ENCODE results near the gene CFAP99. TPM values are rescaled to one million over a fixed set of nuclear protein-coding genes. Genes with fewer than 3 reads are reported as not detected.
A peak's percentile ranks its signal among the peaks of the same experiment; 100 is the strongest.

CFAP99 gene
- total RNA-seq, 1 experiment from 2014 or later: not detected

DNA sequence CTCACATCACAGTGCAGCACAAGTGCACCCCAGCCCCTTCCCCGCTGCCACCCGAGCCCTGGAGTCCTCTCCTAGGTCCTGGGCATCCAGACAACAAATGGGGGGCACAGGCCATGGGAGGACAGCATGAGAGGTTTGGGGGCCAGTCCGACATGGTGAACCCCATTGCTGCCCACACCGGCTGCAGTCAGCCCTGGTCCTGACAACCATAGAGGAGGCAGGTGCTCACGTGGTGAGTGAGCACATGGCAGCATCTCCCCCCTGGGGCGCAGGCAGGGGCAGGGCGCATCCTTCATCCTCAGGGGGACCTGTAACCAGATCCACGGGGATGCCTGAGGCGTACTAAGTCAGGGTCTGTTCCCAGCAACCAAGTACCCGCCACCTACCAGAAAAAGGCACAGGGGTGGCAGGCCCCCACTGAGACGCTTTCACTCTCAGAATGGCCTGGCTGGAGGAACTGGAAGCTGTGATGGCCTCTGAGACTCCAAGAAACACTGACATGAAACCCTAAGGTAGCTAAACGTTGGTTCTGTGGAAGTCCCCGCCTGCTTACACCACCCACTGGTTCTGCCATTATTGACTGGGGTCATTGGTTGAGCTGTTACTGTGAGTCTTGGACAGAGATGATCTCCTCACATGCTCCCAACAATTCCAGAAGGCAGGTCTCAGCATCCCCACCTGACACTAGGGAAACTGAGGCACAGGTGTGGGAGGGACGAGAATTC is 6.8 kb upstream of the CFAP99 start:
- no peak for DNase-seq (ENCODE audit: low read depth)

DNA sequence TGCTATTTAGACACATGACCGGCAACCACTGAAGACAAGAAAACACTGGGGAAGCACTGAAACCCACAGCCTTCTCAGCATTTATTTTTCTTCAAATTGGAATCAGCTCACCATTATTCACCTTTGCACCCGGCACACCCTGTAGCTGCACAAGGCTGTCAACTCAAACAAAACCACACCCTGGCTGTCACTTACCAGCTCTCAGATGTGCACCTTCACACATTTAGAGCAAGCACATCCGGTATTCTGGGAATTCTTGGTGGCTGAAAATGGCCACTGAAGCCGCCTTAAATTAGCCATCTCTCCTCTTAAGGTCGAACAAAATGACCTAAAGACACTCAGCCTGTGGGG is 6.2 kb upstream of the CFAP99 start:
- no peak for DNase-seq (ENCODE audit: low read depth)

DNA sequence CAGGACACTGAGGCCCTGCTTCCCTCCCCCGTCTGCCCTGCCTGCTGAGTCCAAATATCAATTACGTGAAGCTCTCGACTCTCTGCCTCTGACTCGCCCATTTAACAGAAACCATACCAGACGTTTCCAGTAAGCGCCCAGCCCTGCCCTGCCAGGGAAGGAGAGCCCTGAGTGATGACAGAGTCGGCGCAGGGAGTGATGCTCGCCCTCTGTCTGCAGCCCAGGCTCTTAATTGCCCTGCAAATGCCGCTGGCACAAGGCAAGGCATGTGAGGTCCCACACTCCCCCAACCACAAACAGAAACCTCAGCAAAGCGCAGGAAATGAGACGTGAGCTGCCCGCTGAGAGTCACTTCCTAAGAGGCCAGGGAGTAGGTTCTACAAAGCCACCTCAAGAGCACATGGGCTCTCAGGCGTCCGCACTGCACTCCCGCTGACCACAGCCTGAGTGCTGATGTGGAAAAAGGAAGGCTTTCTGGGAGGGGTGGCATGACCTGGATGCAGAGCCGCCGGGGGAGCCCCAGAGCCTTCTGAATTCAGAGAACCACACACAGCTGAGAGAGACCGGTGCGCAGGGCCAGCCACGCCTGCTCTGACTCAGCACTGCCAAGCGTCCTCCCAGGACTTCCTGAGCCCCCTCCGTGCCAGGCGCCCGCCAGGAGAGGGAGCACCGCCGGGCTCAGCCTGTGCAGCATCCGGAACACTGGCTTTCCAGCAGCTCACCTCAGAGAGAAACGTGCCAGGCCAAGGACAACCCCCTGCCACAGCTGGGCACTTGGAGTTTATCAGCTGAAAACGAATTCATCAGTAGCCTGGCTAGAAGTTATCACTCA is 5.7 kb upstream of the CFAP99 start:
- peak; percentile 100 for DNase-seq (ENCODE audit: low read depth)

DNA sequence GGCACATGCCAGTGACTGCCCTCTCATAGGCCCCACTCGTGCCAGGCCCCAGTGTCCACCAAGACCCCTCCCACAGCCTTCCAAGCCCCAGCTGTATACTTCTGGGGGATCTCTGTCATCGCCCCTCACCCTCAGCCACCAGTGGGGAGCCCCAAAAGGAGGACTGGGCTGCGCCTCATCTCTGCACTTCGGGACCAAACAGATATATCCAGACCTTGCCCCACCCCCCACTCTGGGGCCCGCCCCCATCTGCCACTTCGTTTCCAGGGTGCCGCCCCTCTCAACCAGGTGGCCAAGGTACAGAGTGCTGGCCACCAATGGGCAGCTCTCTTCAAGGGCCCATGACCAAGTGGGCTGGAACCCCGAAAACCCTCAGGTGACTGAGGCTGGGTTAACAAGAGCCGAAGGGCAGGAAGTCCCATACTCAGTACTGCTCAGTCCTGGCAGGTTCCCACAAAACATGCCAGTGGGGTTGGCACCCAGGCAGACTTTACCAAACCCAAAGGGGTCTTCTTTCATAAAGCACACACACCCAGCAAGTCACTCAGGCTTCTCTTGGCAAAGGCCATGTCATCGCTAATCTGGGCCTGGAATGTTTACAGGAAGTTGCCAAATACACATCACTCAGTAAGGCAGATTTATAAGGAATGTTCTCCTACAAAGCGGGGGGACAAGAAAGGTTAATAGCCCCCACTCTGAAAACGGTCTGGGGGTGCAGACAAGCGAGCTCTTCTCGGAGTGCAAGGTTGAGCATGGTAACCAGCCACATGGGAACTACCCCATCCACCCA is 4.7 kb upstream of the CFAP99 start:
- DNase-seq (ENCODE audit: low read depth): peak; percentile 32

DNA sequence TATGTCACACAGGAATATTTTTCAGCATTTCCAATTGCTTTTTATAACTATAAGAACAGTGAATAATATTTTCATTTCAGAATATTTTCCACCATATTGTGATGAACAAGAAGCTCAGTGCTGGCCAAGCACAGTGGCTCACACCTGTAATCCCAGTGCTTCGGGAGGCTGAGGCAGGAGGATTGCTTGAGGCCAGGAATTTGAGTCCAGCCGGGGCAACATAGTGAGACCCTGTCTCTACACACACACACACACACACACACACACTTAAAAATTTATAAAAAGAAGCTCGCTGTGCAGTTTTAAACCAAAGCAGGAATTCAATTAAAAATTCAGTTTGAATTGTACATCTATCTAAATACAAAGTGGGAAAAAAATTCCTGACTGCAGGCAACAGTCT is 3.5 kb upstream of the CFAP99 start:
- no peak for DNase-seq (ENCODE audit: low read depth)

DNA sequence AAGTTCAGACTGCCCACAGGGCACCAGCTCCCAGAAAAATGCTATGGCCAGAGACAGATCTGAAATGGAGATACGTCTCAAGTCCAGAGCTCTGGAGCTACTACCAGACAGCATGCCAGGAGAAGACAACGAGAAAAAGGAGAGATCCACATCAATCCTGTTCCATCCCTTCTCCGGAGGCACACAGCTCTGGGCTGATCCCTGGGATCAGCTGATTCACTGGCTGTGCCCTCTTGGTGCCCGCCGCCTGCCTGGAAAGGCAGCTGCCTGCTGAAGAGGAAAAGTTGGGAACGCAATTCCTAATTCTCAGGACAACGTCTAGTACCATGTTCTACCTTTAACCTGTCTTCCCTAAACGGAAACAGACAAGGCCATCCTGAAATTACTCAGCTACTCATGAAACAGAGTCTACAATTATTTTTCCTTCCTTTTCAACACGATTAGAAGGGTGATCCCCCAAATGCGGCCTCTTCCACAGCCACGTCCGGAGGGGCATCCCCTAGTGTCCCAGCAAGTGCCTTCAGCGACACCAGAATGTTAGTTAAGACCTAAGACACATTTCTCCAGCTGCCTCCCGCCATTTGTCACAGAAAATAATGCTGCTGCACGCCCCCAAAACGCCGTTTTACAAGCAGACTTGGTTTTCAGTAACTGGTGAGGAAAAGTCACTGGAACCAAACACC is 2.7 kb upstream of the CFAP99 start:
- DNase-seq (ENCODE audit: low read depth): no peak

DNA sequence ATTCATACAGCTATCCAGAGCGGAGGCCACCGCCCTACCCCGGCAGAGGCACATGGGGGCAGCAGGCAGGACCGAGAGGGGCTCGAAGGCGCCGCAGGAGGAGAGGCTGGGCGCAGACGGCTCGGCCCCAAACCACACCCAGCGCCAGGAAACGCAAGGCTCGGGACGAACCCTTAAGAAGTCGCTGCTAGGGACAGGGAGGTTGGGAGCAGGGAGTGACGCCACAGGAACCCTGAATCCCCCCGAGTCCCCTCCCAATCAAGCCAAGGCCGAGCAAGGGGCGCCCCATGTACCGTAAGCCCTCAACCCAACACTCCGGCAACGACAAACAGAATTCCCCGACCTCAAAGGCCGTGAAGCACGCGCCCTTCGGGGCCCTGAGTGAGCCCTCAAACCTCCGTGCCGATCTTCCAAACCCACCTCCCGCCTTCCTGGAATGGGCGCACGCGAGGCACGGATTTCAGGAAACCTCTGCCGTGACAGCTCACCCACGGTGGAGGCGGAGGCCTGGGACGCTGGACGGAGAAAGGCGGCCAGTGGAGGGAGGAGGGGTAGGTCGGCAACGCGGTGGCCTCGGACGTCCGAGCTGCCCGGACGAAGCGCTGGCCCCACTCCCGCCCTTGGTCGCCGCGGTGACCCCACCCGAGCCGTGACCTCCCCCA is 2.1 kb upstream of the CFAP99 start:
- no peak for DNase-seq (ENCODE audit: low read depth)

DNA sequence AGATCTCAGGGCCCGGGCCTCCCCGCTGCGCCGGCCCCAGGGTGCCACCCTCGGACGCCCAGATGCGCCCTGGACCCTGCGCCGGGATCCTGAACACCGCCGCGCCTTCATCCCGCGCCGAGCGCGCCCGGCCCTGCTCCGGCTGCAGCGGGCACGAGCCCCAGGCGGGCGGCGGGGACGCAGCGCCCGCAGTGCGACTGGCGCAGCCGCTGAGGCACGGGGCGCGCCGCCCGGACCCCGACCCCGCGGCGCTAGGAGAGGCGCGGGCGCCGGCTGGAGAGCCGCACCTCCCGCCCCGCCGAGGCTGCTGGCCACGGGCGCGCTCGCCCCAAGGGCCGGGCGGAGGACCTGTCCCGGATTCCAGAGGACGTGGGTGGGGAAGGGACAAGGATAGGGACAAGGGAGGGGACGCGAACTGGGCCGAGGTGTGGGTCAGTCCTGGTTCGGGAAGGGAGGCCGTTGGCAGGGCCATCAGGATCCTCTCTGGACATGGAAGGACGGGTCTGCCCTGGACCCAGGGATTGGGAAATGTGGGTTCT is 1.5 kb upstream of the CFAP99 start:
- DNase-seq (ENCODE audit: low read depth): no peak

DNA sequence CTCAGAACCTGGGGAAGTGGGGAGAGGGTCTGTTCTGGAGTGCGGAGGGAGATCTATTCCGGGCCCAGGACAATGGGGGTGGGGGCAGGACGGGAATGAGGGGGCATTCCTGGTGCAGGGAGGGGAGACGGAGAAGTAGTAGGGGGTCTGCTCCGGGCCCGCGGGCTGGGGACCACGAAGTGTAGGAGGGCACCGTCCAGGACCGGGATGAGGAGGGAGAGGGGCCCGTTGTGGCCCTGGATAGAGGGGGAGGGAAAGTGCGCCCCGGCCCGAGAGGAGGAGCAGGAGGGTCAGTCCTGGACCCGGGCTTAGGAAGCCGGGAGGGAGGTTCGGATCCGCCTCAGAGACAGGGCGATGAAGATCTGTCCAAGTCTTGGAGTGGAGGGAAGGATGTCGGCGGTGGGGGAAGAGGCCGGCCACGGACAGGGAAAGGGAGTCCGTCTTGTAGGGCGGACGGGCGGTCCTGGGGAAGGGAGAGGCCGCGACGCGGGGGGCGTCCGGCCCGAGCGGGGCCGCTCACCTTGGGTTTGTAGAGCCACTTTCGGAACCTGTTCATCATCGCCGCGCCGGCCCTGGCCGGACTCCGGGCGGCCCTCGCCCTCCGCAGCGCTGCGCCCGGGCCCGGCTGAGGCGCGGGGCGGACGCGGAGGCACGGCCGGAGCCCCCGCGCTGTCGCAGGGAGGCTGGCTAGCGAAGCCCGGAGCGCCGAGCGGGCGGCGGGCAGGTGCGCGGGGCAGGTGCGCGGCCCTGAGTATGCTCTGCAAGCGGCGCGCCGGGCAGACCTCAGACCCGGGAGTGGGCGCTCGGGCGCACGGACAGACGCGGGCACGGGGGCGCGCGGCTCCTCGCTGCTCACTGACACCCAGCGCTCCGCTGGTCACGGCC is 748 bp upstream of the CFAP99 start, which contains the start of gene ZFYVE28:
Gene ZFYVE28, minus strand, starts transcription at position 881 of the 885 bp plus-strand sequence. Its CDS starts 322 bp downstream, at position 559.
- DNase-seq (ENCODE audit: low read depth): no peak

DNA sequence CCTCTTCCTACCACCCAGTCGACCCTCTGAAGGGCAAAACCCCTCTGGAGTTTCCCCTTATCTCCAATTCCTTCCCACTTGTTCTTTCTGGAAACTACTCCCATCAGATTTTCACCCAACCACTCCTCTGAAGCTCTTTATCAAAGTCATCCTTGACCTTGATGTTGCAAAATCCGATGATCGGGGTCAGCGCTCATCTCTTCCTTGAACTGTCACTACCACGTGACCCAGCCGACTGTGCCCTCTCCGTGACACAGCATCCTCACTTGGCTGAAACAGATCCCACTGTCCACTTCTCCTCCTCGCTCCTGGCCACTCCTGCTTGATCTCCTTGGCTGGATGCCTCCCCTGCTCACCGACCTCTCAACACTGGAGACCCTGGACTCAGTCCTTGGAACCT is 1.1 kb downstream of the CFAP99 start:
- no peak for DNase-seq (ENCODE audit: low read depth)

DNA sequence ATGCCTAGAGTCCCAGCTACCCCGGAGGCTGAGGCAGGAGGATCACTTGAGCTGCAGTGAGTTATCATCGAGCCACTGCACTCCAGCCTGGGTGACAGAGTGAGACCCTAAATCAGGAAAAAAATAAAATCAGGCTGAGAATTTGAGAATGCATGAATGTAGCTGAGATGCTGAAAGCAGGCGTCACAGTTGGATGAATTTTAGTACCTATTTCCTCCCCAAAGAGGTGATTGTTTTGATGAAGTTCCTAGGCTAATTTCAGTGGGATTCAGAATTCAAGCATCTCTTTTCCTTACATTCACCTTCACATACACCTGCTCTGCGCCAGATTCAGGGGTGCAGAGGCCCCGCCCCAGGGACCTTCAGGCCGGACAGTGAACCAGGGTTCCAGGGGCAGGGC is 3.2 kb downstream of the CFAP99 start:
- DNase-seq (ENCODE audit: low read depth): no peak

DNA sequence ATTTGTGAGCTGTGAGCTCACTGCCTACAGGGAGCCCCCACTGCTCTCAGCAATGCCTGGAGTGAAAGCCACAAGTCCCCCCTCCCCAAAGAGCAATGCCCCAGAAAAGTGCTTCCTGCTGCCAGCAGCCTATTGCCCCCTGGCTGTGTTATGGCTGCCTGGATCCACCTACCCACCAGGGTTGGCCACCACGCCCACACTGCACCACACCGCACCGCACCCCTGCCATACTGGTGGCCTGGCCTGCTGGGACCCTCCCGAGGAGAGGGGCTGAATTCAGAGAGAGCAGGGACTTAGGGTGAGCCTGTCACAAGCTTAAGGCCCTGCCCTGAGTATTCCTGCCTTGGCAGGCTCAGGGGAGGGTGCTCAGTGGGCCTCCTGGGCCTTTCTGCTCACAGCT is 4.3 kb downstream of the CFAP99 start:
- no peak for DNase-seq (ENCODE audit: low read depth)

DNA sequence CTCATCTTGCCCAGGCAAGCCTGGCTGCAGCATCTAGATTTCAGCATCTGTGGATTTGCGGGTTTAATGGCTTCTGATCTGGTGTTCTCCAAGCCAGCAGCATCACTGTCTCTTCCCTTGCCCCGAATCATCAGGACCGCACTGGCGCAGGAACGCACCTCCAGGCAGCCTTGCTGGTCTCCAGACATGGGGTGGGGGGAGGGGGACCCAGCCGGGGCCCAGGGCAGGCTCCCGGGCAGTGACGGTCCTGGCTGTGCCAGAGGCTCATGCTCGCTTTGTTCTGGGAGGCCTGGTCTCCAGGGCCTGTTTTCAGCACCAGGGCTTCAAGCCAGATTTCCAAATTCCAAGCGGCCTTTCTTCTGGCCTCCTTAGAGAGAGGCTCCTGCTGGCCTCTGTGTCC is 4.9 kb downstream of the CFAP99 start:
- DNase-seq (ENCODE audit: low read depth): no peak

DNA sequence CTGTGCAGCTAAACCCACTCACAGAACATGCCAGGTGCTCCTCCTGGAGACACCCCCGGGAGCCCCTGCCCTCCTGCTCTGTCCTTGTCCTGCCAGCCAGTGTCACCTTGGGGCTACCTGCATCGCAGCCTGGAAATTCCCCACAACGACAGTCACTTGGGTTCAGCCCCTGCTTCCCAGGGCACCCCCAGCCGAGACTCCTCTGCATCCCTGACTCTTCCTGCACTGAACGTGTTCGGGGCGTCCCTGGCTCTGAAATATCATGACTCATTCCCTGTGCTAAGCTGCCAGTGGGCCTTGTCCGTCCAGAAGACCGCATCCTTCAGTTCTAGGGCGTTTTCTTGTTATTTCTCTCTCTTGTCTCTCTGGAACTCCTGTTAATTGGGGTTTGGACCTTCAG is 5.8 kb downstream of the CFAP99 start:
- peak; percentile 41 for DNase-seq (ENCODE audit: low read depth)

DNA sequence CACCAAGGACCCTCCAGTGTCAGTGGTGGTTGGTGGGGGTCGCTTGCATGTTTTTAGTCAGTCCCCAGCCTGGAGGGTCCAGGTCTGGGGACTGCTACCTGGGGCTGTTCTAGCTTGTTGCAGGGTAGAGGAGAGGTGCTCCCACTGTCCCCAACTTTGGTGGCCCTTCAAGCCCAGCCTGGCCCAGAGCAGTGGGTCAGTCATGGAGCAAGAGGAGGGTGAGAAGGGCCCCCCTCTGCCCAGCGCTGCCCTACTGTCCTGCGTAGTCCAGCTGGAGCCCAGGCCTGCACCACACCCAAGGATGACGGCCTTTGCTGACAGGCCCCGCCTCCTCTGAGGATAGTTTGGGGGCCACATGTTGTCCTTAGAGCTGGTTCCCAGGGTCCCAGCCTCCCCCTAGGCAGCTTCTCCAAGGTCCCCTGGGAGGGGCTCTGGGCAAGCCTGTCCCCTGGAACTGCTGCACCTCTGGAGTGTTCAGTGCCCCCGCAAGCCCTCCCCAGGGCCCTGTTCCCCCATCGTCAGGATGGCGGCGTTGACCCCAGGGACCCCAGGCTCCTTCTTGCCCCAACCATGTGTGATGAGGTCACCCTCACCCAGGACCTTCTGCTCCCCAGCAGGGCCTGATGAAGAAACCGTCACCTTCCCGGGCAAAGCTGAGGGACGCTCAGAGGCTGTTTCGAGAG is 6.8 kb downstream of the CFAP99 start:
- DNase-seq (ENCODE audit: low read depth): no peak

DNA sequence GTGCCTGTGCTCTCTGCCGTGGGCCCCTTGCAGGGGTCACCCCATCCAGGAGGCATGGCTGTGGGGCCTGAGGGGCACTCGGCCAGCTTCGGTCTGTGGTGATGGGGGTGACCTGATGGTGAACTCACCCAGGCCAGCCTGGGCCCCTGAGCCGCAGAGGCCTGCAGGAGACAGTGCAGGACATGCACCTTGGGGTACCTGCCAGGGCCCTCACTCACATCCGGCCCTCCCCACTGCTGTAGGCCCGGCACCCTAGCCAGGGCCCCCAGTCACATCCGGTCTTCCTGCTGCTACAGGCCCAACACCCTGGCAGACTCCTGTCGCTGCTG is 7.3 kb downstream of the CFAP99 start:
- DNase-seq (ENCODE audit: low read depth): no peak

DNA sequence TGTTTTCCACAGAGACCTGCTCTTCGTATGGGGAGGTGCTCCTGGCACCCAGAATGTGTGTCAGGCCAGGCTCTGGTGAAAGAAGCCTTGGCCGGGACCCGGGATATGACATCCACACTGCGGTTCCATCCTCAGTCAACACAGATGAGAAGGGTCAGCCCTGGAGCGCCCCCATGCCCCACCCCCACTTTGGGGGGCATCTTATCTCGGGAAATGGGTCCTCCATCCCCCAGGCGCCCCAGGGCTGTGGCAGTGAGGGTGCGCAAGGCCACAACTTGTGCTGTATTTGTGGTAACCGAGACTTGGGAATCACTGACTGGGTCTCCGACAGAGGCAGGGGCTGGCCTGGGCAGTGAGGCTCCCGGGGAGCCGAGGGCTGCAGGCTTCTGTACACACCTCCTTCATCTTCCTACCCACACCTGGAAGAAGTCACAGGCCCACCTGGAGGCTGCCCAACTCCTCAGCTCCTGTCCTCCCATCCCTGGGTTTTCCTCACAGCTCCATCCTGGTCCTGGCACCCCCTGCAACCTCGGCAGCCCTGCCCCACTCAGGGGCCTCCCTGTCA is 8.0 kb downstream of the CFAP99 start:
- DNase-seq (ENCODE audit: low read depth): no peak

DNA sequence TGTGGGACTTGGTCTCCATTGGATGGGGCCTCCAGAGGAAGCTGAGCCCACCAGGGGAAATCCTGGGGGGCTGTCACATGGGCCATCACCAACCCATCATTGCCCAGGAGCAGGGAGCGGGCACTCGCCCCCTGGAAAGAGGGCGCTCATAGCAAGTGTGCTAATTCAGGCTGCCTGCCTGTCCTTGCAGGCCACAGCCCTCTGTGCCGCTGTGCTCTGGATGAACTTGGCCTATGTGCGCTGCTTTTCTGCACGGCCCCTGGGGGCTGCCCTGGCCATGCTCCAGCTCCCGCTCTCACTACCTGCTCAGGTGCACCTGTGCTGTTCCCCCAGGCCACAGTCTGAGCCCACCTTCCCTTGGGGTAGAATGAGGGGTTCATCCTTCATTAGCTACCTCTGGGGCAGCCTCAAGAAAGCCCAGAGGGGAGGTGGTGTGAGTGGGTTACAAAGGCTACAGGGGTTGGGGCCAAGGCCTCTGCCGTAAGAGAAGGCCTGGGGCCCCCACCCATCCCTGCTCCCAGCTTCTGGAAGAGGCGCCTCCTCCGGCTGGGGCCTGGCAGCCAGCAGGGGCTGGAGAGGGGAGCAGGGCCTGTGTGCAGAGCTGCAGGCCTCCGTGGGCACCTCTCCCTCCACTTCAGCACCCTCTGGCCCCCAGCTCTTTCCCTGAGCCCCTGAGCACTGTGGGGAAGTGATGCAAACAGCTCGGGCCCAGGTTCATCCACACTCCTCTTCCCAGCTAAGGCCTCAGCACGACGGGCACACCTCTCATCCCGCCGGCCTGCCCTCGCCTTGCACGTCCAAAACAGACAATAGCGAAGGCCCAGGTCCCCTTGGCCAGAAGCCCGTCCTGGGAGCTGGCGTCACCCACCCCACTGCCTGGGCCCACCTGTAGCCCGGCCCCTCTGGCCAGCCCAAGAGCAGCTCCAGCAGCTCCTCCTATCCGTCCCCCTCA is 8.9 kb downstream of the CFAP99 start:
- no peak for DNase-seq (ENCODE audit: low read depth)
